NCI-H345 treated with DMSO at 0.1 percent for 48 hours (cell line): ENCODE data around the gene HTRA1.

Experiments used
- DNase-seq: peaks from one replicate; lab custom pipeline; 2025; ENCODE audit not compliant: unreplicated experiment; lab: John Stamatoyannopoulos, UW

Gene HTRA1

GRCh38 chr10:122454603-122455080, 6.7 kb upstream of the HTRA1 start, which contains the start of gene ARMS2:
Gene ARMS2 (plus strand): TSS chr10:122454653. CDS start chr10:122454728, 75 bp downstream.
- no peak for DNase-seq

- no peak for DNase-seq
Observed at GRCh38 chr10:122455376-122456079, 5.8 kb upstream of the HTRA1 start.

GRCh38 chr10:122457934-122458333, 3.4 kb upstream of the HTRA1 start:
- no peak for DNase-seq

GRCh38 chr10:122458693-122459092, 2.7 kb upstream of the HTRA1 start:
- DNase-seq: no peak

GRCh38 chr10:122459561-122460273, 1.6 kb upstream of the HTRA1 start:
- no peak for DNase-seq

GRCh38 chr10:122460891-122461293, 461 bp upstream of the HTRA1 start:
- DNase-seq: no peak

GRCh38 chr10:122461729-122462532, 578 bp downstream of the HTRA1 start:
- DNase-seq: no peak

- DNase-seq: no peak
Observed at GRCh38 chr10:122462533-122463465, 1.4 kb downstream of the HTRA1 start.

- no peak for DNase-seq
Observed at GRCh38 chr10:122463466-122464249, 2.3 kb downstream of the HTRA1 start.

- DNase-seq: no peak
Observed at GRCh38 chr10:122464250-122464510, 2.8 kb downstream of the HTRA1 start.

- DNase-seq: no peak
Observed at GRCh38 chr10:122464586-122464985, 3.2 kb downstream of the HTRA1 start.

GRCh38 chr10:122465401-122466040, 4.2 kb downstream of the HTRA1 start:
- DNase-seq: no peak

- DNase-seq: no peak
Observed at GRCh38 chr10:122466951-122467381, 5.6 kb downstream of the HTRA1 start.

- no peak for DNase-seq
Observed at GRCh38 chr10:122467701-122468100, 6.3 kb downstream of the HTRA1 start.

- no peak for DNase-seq
Observed at GRCh38 chr10:122468307-122468925, 7.1 kb downstream of the HTRA1 start.

- no peak for DNase-seq
Observed at GRCh38 chr10:122468926-122469781, 7.8 kb downstream of the HTRA1 start.

GRCh38 chr10:122469848-122470247, 8.5 kb downstream of the HTRA1 start:
- DNase-seq: no peak
